Right hindlimb (tissue), 1 donor: ENCODE data around the gene HAAO.
A peak's percentile ranks its signal among the peaks of the same experiment; 100 is the strongest.

ENCODE experiments used
- DNase-seq: peaks from one replicate; pipeline ENCODE4 v3.0.0-alpha.2; 2018

HAAO gene

GRCh38 chr2:42812899-42813479, 20.6 kb upstream of the HAAO start:
- no peak for DNase-seq

GRCh38 chr2:42810971-42811811, 18.8 kb upstream of the HAAO start:
- DNase-seq: peak; percentile 81

- DNase-seq: peak; percentile 98
Observed at GRCh38 chr2:42810121-42810970, 18.0 kb upstream of the HAAO start.

GRCh38 chr2:42809819-42810120, 17.4 kb upstream of the HAAO start:
- DNase-seq: peak; percentile 94

- no peak for DNase-seq
Observed at GRCh38 chr2:42809131-42809818, 16.9 kb upstream of the HAAO start.

- no peak for DNase-seq
Observed at GRCh38 chr2:42808301-42808700, 15.9 kb upstream of the HAAO start.

GRCh38 chr2:42806786-42807185, 14.4 kb upstream of the HAAO start:
- no peak for DNase-seq

GRCh38 chr2:42804891-42805290, 12.5 kb upstream of the HAAO start:
- no peak for DNase-seq

GRCh38 chr2:42804338-42804737, 12.0 kb upstream of the HAAO start:
- DNase-seq: no peak

- DNase-seq: no peak
Observed at GRCh38 chr2:42802150-42802549, 9.8 kb upstream of the HAAO start.

GRCh38 chr2:42801381-42801780, 9.0 kb upstream of the HAAO start:
- no peak for DNase-seq

GRCh38 chr2:42800981-42801380, 8.6 kb upstream of the HAAO start:
- DNase-seq: no peak

- no peak for DNase-seq
Observed at GRCh38 chr2:42800461-42800962, 8.1 kb upstream of the HAAO start.

- no peak for DNase-seq
Observed at GRCh38 chr2:42799881-42800280, 7.5 kb upstream of the HAAO start.

GRCh38 chr2:42797281-42797680, 4.9 kb upstream of the HAAO start:
- no peak for DNase-seq

GRCh38 chr2:42796427-42797248, 4.3 kb upstream of the HAAO start:
- DNase-seq: no peak

- no peak for DNase-seq
Observed at GRCh38 chr2:42795841-42796301, 3.5 kb upstream of the HAAO start.

GRCh38 chr2:42795275-42795674, 2.9 kb upstream of the HAAO start:
- DNase-seq: no peak

GRCh38 chr2:42794271-42795046, 2.1 kb upstream of the HAAO start:
- no peak for DNase-seq

GRCh38 chr2:42793334-42794270, 1.2 kb upstream of the HAAO start:
- DNase-seq: peak; percentile 86
